ENCODE results near the gene TFF2. TPM values are rescaled to one million over a fixed set of nuclear protein-coding genes. Genes with fewer than 3 reads are reported as not detected.

Gene TFF2
- total and polyA plus RNA-seq, 11 donors: not detected

DNA sequence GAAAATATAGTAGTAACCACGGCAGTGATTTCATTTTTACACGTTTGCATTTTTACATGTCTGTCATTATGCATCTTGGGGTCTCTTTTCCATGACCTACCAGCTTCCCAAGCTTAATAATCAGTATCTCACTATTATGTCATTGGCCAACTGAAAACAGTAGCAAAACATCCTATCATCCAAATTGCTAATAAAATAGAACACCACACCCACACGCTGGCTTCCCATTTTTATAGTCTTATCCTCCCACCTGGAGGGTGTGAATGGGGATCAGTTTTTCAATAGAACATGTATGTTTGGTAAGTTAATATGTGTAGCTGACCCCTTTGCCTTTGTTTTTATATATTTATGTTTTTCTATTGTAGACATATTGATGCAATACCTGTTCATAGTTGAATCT lies 47.4 kb downstream of the TFF2 start:
- Histone ChIP-seq H3K4me3 (no peak overlapping the region), H3K27me3 (peaks cover 0 to 22% (median 0%) of the 10 kb centered on the region in 9 donors), H3K9me3 (no peaks in the 10 kb centered on the region), H3K27ac (peak overlapping the region in 3 of 12 donors; percentile 84 to 90 (median 86)), H3K4me1 (peaks cover 0 to 41% (median 19%) of the 10 kb centered on the region in 12 donors), H3K36me3 (no peaks in the 10 kb centered on the region)
- WGBS, 4 donors: 77 to 87% (median 80%) methylated on average over 3 of the region's 3 CpGs
- DNase-seq (no peak), ATAC-seq (no peak)
- no peak for TF ChIP-seq POLR2A (IDR thresholded peaks at IDR 0.05)
- TF ChIP-seq, protein P1, sequence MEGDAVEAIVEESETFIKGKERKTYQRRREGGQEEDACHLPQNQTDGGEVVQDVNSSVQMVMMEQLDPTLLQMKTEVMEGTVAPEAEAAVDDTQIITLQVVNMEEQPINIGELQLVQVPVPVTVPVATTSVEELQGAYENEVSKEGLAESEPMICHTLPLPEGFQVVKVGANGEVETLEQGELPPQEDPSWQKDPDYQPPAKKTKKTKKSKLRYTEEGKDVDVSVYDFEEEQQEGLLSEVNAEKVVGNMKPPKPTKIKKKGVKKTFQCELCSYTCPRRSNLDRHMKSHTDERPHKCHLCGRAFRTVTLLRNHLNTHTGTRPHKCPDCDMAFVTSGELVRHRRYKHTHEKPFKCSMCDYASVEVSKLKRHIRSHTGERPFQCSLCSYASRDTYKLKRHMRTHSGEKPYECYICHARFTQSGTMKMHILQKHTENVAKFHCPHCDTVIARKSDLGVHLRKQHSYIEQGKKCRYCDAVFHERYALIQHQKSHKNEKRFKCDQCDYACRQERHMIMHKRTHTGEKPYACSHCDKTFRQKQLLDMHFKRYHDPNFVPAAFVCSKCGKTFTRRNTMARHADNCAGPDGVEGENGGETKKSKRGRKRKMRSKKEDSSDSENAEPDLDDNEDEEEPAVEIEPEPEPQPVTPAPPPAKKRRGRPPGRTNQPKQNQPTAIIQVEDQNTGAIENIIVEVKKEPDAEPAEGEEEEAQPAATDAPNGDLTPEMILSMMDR (IDR thresholded peaks at IDR 0.05): no peak
- intact Hi-C loops (cut with DNase I): loop anchor here in 3 of 10 donors (5.0 to 10.0 kb wide), 3 partner anchors 69 to 141 kb away; no protein-coding TSS in a partner anchor

DNA sequence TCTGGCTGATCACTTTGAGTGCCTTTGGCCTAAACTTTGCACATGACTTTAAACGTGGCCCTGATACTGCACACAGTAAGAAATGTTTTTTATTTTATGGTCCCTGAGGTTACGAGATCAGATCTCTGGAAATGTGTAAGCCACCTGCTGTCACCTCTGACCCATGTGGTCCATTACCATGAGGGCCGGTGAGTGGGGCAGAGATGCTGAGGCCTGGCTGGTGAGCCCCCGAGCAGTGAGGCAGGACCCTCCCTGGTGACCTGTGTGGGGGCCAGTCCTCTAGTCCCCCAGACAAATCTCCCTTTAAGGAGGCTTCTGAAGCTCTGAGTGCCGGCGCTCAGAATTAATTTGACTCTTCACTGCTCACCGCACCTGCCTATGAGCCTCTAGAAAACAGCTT lies 48.0 kb downstream of the TFF2 start:
- no peak for DNase-seq
- intact Hi-C loops (cut with DNase I): loop anchor here in 3 of 10 donors (5.0 to 10.0 kb wide), 3 partner anchors 68 to 140 kb away; no protein-coding TSS in a partner anchor
- Histone ChIP-seq H3K9me3 (no peaks in the 10 kb centered on the region), H3K36me3 (no peaks in the 10 kb centered on the region), H3K4me1 (peaks cover 0 to 41% (median 19%) of the 10 kb centered on the region in 12 donors), H3K27me3 (peaks cover 0 to 16% (median 0%) of the 10 kb centered on the region in 9 donors), H3K4me3 (no peak overlapping the region), H3K27ac (peak overlapping the region in 8 of 12 donors; percentile 43 to 90 (median 84))
- TF ChIP-seq, protein P1 (IDR thresholded peaks at IDR 0.05): no peak
- no peak for TF ChIP-seq POLR2A (IDR thresholded peaks at IDR 0.05)
- 73 to 88% (median 80%) methylated on average over 4 to 7 of the region's 7 CpGs for WGBS, 4 donors
- no peak for ATAC-seq

GRCh38 chr21:42302076-42302650 lies 48.6 kb downstream of the TFF2 start:
- 69 to 76% (median 71%) methylated on average over 12 of the region's 12 CpGs for WGBS, 4 donors
- Histone ChIP-seq H3K4me3 (no peak overlapping the region), H3K27ac (peak overlapping the region; percentile 11 to 90 (median 76)), H3K27me3 (peaks cover 0 to 10% (median 0%) of the 10 kb centered on the region in 9 donors), H3K9me3 (no peaks in the 10 kb centered on the region), H3K36me3 (peaks cover 0 to 4% (median 0%) of the 10 kb centered on the region in 9 donors), H3K4me1 (peaks cover 0 to 41% (median 19%) of the 10 kb centered on the region in 12 donors)
- ATAC-seq (no peak), DNase-seq (peak in 1 of 5 donors; percentile 25)
- TF ChIP-seq, protein P1 (IDR thresholded peaks at IDR 0.05): no peak
- TF ChIP-seq POLR2A (IDR thresholded peaks at IDR 0.05): no peak
- intact Hi-C loops (cut with DNase I): loop anchor here in 3 of 10 donors (5.0 to 10.0 kb wide), 3 partner anchors 67 to 140 kb away; no protein-coding TSS in a partner anchor

DNA sequence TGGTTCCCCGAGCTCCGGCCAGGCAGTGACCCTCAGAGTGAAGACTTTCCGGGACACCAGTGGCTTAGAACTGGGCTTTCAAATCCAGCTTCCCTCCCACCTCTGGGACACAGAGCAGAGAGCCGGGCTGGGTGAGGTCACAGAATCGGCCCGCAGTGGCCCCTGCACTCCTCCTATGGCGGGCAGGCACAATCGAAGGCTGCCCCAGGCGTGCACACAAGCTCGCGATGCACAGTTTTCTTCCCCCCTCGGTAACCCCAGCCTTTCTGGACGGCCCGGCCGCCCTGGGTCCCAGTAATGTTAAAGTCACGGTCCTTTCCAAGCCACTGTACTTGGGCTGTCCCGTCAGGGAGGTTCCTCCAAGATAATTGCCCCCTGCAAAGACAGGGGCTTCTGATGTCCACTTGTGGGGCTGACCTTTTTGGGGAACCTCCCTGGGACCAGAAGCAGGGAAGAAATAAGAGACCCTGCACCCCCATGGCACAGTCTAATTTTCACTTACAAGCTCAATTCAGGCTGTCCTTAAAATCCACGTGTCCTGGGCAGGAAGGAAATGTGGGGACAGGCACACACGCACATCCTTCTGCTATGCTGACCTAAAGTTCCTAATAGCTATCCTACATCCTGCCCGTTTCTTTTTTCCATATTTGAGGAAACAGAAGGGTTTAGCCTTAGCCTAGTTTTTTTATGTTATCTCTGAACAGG lies 49.3 kb downstream of the TFF2 start:
- TF ChIP-seq, protein P1 (IDR thresholded peaks at IDR 0.05): no peak
- no peak for TF ChIP-seq POLR2A (IDR thresholded peaks at IDR 0.05)
- H3K27ac ChIP-seq: peak overlapping the region in 11 of 12 donors; percentile 43 to 90 (median 74)
- no peaks in the 10 kb centered on the region for H3K9me3 ChIP-seq
- peaks cover 0 to 10% (median 0%) of the 10 kb centered on the region in 9 donors for H3K36me3 ChIP-seq
- peaks cover 0 to 3% (median 0%) of the 10 kb centered on the region in 9 donors for H3K27me3 ChIP-seq
- ATAC-seq (peak; percentile 58 to 82 (median 64)), DNase-seq (peak in 2 of 5 donors; percentile 28 to 41)
- H3K4me1 ChIP-seq: peaks cover 0 to 41% (median 19%) of the 10 kb centered on the region in 12 donors
- intact Hi-C loops (cut with DNase I): loop anchor here in 3 of 10 donors (5.0 to 10.0 kb wide), 3 partner anchors 67 to 139 kb away; no protein-coding TSS in a partner anchor
- no peak overlapping the region for H3K4me3 ChIP-seq
- WGBS, 4 donors: 53 to 67% (median 66%) methylated on average over 12 to 20 of the region's 20 CpGs
